ENCODE results near the gene PLA2R1. TPM values are rescaled to one million over a fixed set of nuclear protein-coding genes. Genes with fewer than 3 reads are reported as not detected.
A peak's percentile ranks its signal among the peaks of the same experiment; 100 is the strongest.

The PLA2R1 gene
- total RNA-seq, 1 experiment from 2014 or later = not detected

DNA sequence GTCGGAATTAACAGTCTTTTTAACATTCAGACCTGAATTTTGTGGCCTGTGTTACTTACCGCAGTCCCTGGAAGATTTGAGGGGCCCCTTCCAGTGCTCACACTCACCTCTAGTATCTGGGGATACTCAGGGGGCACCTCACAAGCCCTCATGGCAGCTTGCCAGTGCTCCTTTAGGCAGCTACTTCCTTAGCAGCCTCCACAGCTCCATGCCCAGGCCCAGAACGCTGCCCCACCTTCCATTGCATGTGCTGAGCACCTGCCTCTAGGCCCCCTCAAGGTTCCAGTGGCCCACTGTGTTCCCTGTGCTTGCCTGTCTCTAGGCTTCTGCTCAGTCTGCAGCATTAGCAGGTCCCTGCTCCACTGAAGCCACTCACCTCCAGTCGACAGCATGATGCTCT lies 30.0 kb upstream of the PLA2R1 start:
- no TSS peak for BruUV-seq (replicated peaks)
- H3K27me3 ChIP-seq (replicated peaks; ENCODE audit: insufficient read depth, low read depth, low read length, poor library complexity) = no peaks in the 10 kb centered on the region
- intact Hi-C loops (cut with micrococcal nuclease; ENCODE audit: unreplicated experiment) = no loop called here
- no peak overlapping the region for H3K4me3 ChIP-seq (ENCODE audit: low read depth, low read length, poor library complexity, severe bottlenecking)
- ChIA-PET POLR2A (ENCODE audit: low non-redundant PET) (no interaction called here), CTCF (no interaction called here)
- TF ChIP-seq, protein P1, sequence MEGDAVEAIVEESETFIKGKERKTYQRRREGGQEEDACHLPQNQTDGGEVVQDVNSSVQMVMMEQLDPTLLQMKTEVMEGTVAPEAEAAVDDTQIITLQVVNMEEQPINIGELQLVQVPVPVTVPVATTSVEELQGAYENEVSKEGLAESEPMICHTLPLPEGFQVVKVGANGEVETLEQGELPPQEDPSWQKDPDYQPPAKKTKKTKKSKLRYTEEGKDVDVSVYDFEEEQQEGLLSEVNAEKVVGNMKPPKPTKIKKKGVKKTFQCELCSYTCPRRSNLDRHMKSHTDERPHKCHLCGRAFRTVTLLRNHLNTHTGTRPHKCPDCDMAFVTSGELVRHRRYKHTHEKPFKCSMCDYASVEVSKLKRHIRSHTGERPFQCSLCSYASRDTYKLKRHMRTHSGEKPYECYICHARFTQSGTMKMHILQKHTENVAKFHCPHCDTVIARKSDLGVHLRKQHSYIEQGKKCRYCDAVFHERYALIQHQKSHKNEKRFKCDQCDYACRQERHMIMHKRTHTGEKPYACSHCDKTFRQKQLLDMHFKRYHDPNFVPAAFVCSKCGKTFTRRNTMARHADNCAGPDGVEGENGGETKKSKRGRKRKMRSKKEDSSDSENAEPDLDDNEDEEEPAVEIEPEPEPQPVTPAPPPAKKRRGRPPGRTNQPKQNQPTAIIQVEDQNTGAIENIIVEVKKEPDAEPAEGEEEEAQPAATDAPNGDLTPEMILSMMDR (conservative IDR thresholded peaks at IDR 0.05; ENCODE audit: low read depth, low read length) = no peak
- TF ChIP-seq EZH2 (IDR thresholded peaks at IDR 0.05; ENCODE audit: borderline replicate concordance, low read depth, low read length, poor library complexity, severe bottlenecking) = no peak
- no peak overlapping the region for H3K27ac ChIP-seq (ENCODE audit: low read depth, low read length, poor library complexity, severe bottlenecking)
- no peaks in the 10 kb centered on the region for H3K36me3 ChIP-seq (ENCODE audit: insufficient read depth, low read length, poor library complexity, severe bottlenecking)
- no peaks in the 10 kb centered on the region for H3K4me1 ChIP-seq (ENCODE audit: insufficient read depth, low read length, poor library complexity, severe bottlenecking)
- peaks cover 25% of the 10 kb centered on the region for H3K9me3 ChIP-seq (ENCODE audit: low read depth, low read length, poor library complexity, severe bottlenecking)
- no peak for DNase-seq (ENCODE audit: low spot score)

DNA sequence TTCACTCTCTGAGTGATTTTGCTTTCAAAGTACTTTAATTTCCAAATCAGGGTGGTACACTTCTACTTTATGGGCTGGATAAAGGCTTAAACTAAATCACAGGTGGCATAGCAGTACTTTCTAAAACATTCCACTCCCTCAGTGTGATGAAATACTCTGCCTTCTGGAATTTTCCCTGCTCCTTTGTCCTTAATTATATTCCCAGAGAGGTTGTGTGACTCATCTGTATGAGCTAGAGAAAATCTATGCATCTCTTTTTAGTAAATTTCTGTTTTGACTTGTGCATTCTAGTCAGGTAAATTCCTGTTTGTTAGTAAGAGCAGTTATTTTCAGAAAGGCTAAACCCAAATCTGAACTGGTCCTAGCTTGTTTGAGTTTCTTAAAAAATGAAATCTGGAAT lies 29.0 kb upstream of the PLA2R1 start:
- no peak for TF ChIP-seq EZH2 (IDR thresholded peaks at IDR 0.05; ENCODE audit: borderline replicate concordance, low read depth, low read length, poor library complexity, severe bottlenecking)
- TF ChIP-seq, protein P1 (conservative IDR thresholded peaks at IDR 0.05; ENCODE audit: low read depth, low read length) = no peak
- no peak for DNase-seq (ENCODE audit: low spot score)
- BruUV-seq (replicated peaks) = no TSS peak
- no peaks in the 10 kb centered on the region for H3K36me3 ChIP-seq (ENCODE audit: insufficient read depth, low read length, poor library complexity, severe bottlenecking)
- no peak overlapping the region for H3K4me3 ChIP-seq (ENCODE audit: low read depth, low read length, poor library complexity, severe bottlenecking)
- H3K9me3 ChIP-seq (ENCODE audit: low read depth, low read length, poor library complexity, severe bottlenecking) = peaks cover 32% of the 10 kb centered on the region
- ChIA-PET CTCF (no interaction called here), POLR2A (ENCODE audit: low non-redundant PET) (interaction anchor here (0.6 kb wide), 1 partner anchor 210 kb away, joined by 3 read pairs; no protein-coding TSS in a partner anchor)
- intact Hi-C loops (cut with micrococcal nuclease; ENCODE audit: unreplicated experiment) = no loop called here
- H3K27me3 ChIP-seq (replicated peaks; ENCODE audit: insufficient read depth, low read depth, low read length, poor library complexity) = no peaks in the 10 kb centered on the region
- no peaks in the 10 kb centered on the region for H3K4me1 ChIP-seq (ENCODE audit: insufficient read depth, low read length, poor library complexity, severe bottlenecking)
- H3K27ac ChIP-seq (ENCODE audit: low read depth, low read length, poor library complexity, severe bottlenecking) = no peak overlapping the region

DNA sequence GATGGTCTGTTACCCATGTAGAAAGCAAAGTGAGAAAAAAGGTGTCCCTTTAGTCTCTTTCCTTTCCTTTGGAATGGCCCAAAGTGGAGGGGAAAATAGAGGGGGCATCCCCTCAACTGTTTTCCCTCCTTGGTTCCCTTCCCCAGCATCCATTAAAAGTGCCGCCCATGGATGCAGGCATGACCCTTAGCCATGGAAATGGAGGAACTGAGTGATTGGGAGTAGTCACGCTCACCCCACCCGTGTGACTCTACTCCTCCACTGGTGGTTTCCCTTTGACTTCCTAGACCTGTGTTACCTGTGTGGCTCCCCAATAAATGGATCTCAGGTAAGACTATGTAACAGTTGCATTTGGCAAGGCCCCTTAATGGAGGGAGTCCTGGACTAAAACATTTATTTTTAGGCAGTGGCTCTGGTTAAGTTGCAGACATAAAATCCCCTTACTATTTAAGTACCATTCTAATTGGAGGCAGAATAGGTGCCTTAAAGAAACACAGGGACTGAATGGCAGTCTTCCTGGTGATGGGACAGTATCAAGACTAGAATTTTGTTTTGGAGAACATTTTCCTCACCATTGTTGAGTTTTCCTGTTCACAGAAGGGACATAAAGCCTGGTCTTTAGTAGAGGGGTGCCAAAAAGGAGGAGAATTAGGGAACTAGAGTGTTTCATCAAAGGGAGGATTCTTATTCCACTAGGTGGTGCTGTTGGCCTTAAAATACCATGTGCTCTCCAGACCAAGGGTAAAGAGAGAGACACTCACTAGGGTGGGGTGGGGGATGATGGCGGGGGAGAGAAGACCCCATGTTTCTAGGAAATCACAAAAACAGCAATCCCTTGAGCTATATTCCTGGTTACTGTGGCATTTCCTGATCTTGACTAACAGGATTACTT lies 25.7 kb upstream of the PLA2R1 start:
- ChIA-PET POLR2A (ENCODE audit: low non-redundant PET) (no interaction called here), CTCF (no interaction called here)
- no peaks in the 10 kb centered on the region for H3K4me1 ChIP-seq (ENCODE audit: insufficient read depth, low read length, poor library complexity, severe bottlenecking)
- intact Hi-C loops (cut with micrococcal nuclease; ENCODE audit: unreplicated experiment) = loop anchor here (5.0 kb wide), 1 partner anchor 1939 kb away; no protein-coding TSS in a partner anchor
- H3K27me3 ChIP-seq (replicated peaks; ENCODE audit: insufficient read depth, low read depth, low read length, poor library complexity) = no peaks in the 10 kb centered on the region
- peak; percentile 34 for DNase-seq (ENCODE audit: low spot score)
- BruUV-seq (replicated peaks) = no TSS peak
- TF ChIP-seq, protein P1 (conservative IDR thresholded peaks at IDR 0.05; ENCODE audit: low read depth, low read length) = peak; percentile 32; the same call in 1 of the 2 replicates
- no peak for TF ChIP-seq EZH2 (IDR thresholded peaks at IDR 0.05; ENCODE audit: borderline replicate concordance, low read depth, low read length, poor library complexity, severe bottlenecking)
- peaks cover 38% of the 10 kb centered on the region for H3K9me3 ChIP-seq (ENCODE audit: low read depth, low read length, poor library complexity, severe bottlenecking)
- no peak overlapping the region for H3K27ac ChIP-seq (ENCODE audit: low read depth, low read length, poor library complexity, severe bottlenecking)
- no peaks in the 10 kb centered on the region for H3K36me3 ChIP-seq (ENCODE audit: insufficient read depth, low read length, poor library complexity, severe bottlenecking)
- H3K4me3 ChIP-seq (ENCODE audit: low read depth, low read length, poor library complexity, severe bottlenecking) = no peak overlapping the region
